Kidney epithelial cell (primary cell): ENCODE measurements around the gene IFT43. TPM values are rescaled to one million over a fixed set of nuclear protein-coding genes. Genes with fewer than 3 reads are reported as not detected.

Experiments used
- DNase-seq: peaks from one replicate; pipeline ENCODE4 v3.0.0-alpha.2; 2010; ENCODE audit warnings: low read depth
- H3K27me3 ChIP-seq: 2 replicates; pipeline ENCODE4 v1.6.0; 2011; ENCODE audit warnings: low read length; ENCODE audit not compliant: control insufficient read depth, insufficient read depth
- H3K36me3 ChIP-seq: 2 replicates; pipeline ENCODE4 v1.5.1; 2011; ENCODE audit warnings: low read length; ENCODE audit not compliant: control insufficient read depth, insufficient read depth
- H3K4me3 ChIP-seq: 2 replicates; pipeline ENCODE4 v1.5.1; 2011; ENCODE audit warnings: low read depth, mild to moderate bottlenecking, control low read depth, low read length
- CTCF ChIP-seq: IDR thresholded peaks from 2 replicates; pipeline ENCODE4 v1.5.1; 2011; ENCODE audit warnings: mild to moderate bottlenecking, moderate library complexity, low read length, control low read depth, inconsistent platforms; ENCODE audit not compliant: insufficient read depth, poor library complexity, severe bottlenecking
- total RNA-seq: library from RNA; depleted of rRNA; stranded (reverse); fragments of >200 nt; gene quantifications from 2 replicates; pipeline ENCODE4 v1.2.3, GENCODE V29; 2015

The IFT43 gene
- total RNA-seq, 1 donor from 2014 or later: 48.9 TPM

- no peaks in the 10 kb centered on the region for H3K36me3 ChIP-seq
- no peak for DNase-seq
- H3K4me3 ChIP-seq: no peak overlapping the region
- H3K27me3 ChIP-seq: peaks cover 31% of the 10 kb centered on the region
- TF ChIP-seq CTCF: no peak
Measured at GRCh38 chr14:76097547-76097946, 112.0 kb downstream of the IFT43 start.

GRCh38 chr14:76098047-76098446 lies 112.5 kb downstream of the IFT43 start:
- Histone ChIP-seq H3K4me3 (no peak overlapping the region), H3K36me3 (no peaks in the 10 kb centered on the region), H3K27me3 (peaks cover 31% of the 10 kb centered on the region)
- no peak for DNase-seq
- TF ChIP-seq CTCF: no peak

DNA sequence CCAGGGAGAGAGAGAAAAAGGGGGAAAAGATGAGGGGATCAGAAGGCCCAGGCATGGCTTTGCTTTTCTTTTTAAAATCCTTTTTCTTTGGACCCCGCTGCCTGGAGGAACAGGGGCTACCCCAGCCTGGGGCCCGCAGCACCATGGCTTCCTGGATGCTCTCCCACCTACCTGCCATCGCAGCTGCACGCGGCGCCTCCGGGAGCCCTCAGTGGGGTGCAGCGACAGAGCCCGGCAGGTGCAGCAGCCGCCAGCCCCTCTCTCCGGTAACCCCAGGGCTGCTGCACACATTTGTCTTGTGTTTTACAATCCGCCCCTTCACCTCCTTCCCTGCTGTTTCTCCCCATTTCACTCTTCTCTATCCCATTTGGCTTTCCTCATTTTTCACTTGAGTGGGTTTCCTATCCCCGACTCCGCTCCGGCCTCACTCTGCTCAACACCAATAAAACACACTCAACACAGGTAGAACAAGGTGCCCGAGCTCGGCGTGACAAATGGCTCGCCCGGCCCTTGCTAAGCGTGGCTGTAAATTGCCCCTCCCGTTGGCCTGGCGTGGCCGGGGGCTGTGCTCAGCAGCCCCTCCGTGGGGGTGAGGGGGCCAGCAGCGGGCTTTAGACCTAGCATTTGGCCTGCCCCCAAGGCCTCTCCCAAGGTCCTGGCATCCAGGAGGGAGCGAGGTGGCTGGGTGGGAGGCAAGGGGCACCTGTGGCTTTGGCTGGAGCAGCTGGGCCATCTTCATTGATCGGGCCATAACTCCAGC lies 113.5 kb downstream of the IFT43 start:
- TF ChIP-seq CTCF: no peak
- peaks cover 31% of the 10 kb centered on the region for H3K27me3 ChIP-seq
- no peak overlapping the region for H3K4me3 ChIP-seq
- DNase-seq: no peak
- no peaks in the 10 kb centered on the region for H3K36me3 ChIP-seq

- no peak overlapping the region for H3K4me3 ChIP-seq
- no peaks in the 10 kb centered on the region for H3K36me3 ChIP-seq
- H3K27me3 ChIP-seq: peaks cover 31% of the 10 kb centered on the region
- DNase-seq: no peak
- TF ChIP-seq CTCF: no peak
Measured at GRCh38 chr14:76100236-76100635, 114.7 kb downstream of the IFT43 start.

DNA sequence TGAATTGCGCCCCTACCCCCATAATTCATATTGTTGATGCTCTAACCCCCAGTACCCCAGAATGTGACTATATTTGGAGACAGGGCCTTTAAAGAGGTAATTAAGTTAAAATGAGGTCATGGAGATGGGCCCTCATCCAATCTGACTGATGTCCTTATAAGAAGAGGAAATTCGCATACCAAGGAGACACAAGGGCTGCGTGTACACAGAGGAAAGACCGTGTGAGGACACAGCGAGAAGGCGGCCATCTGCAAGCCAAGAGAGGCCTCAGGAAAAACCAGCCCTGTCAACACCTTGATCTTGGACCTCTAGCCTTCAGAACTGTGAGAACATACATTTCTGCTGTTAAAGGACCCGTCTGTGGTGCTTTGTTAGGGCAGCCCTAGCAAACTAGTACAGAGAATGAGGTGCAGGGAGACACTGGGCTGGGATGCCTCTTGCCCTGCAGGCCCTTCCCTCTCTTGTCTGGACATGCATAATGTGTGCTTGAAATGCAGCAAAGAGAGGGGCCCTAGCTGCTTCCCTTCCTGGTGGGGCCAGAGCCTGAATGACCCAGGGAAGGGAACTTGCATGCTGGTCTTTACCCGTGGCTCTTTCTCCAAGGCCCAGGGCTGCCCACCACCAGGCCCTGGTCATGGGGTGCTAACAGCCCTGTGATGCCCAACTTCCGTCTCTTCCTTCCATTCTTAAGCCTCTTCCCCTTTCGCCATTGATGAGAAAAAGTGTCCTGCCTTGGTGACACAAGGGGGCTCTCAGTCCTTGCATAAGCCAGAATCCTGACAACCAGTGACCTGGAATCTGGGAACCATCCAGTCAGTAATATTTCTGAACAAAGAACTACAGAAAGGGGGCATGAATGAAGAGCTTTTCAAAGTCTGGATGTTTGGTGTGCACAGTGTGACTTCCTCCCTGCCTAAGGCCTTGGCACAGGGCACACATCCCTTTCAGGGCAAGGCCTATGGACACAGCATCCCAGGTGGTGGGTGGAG lies 116.1 kb downstream of the IFT43 start:
- TF ChIP-seq CTCF: no peak
- DNase-seq: no peak
- no peak overlapping the region for H3K4me3 ChIP-seq
- H3K27me3 ChIP-seq: peaks cover 31% of the 10 kb centered on the region
- H3K36me3 ChIP-seq: no peaks in the 10 kb centered on the region
